Calu3 (cell line): ENCODE results near the gene SAV1. TPM values are rescaled to one million over a fixed set of nuclear protein-coding genes. Genes with fewer than 3 reads are reported as not detected.
A peak's percentile ranks its signal among the peaks of the same experiment; 100 is the strongest.

Experiments used
- BruUV-seq: library from RNA; stranded (reverse); fragments of 400-500 nt; replicated peaks from 2 replicates; lab custom pipeline; 2021; lab: Mats Ljungman, UMichigan
- CTCF ChIA-PET: fragments of 300-600 bp; sonication (Branson Sonifier 250); formaldehyde crosslinking; loops from one replicate; lab custom pipeline; 2022; ENCODE audit warnings: antibody characterized with exemption; lab: Charles Lee
- DNase-seq: peaks from one replicate; pipeline ENCODE4 v3.0.0; 2022
- H3K27ac Mint-ChIP-seq: one replicate; pipeline ENCODE4 v1.8.0; 2022; ENCODE audit warnings: mixed read lengths; ENCODE audit not compliant: unreplicated experiment
- H3K27me3 Mint-ChIP-seq: one replicate; pipeline ENCODE4 v1.8.0; 2022; ENCODE audit warnings: mixed read lengths; ENCODE audit not compliant: unreplicated experiment
- H3K36me3 Mint-ChIP-seq: one replicate; pipeline ENCODE4 v1.8.0; 2022; ENCODE audit warnings: mild to moderate bottlenecking, moderate library complexity, mixed read lengths; ENCODE audit not compliant: insufficient read depth, unreplicated experiment
- H3K4me1 Mint-ChIP-seq: one replicate; pipeline ENCODE4 v1.8.0; 2022; ENCODE audit warnings: mild to moderate bottlenecking, low read depth, mixed read lengths; ENCODE audit not compliant: unreplicated experiment
- H3K4me3 Mint-ChIP-seq: one replicate; pipeline ENCODE4 v1.8.0; 2022; ENCODE audit warnings: mild to moderate bottlenecking, low read depth, moderate library complexity, mixed read lengths; ENCODE audit not compliant: unreplicated experiment
- H3K9me3 Mint-ChIP-seq: one replicate; pipeline ENCODE4 v1.8.0; 2022; ENCODE audit warnings: low read depth, mixed read lengths; ENCODE audit not compliant: unreplicated experiment
- CTCF ChIP-seq: fragments of 200-600 bp; IDR thresholded peaks from one replicate; pipeline ENCODE4 v1.8.0; 2022; ENCODE audit warnings: antibody characterized with exemption; ENCODE audit not compliant: unreplicated experiment
- intact Hi-C: fragments of 100-400 bp; cut with micrococcal nuclease; formaldehyde crosslinking; loops from one replicate; pipeline ENCODE4 v1.10.0; 2022; ENCODE audit not compliant: unreplicated experiment
- total RNA-seq: library from RNA; stranded (reverse); gene quantifications from 2 replicates; pipeline ENCODE4 v1.2.3, GENCODE V29; 2022

The SAV1 gene
- total RNA-seq, 1 experiment from 2014 or later, result 62.2 TPM

- TF ChIP-seq CTCF, result no peak
- H3K4me1 Mint-ChIP-seq, result no peaks in the 10 kb centered on the region
- CTCF ChIA-PET, result interaction anchor here (0.6 to 2.0 kb wide), 3 partner anchors 80 to 103 kb away, joined by 3 to 12 read pairs (median 3); no protein-coding TSS in a partner anchor
- no peaks in the 10 kb centered on the region for H3K36me3 Mint-ChIP-seq
- no peaks in the 10 kb centered on the region for H3K9me3 Mint-ChIP-seq
- DNase-seq, result no peak
- H3K27me3 Mint-ChIP-seq, result no peaks in the 10 kb centered on the region
- intact Hi-C loops, result loop anchor here (1.0 kb wide), 1 partner anchor 153 kb away; no protein-coding TSS in a partner anchor
- H3K27ac Mint-ChIP-seq, result no peak overlapping the region
- BruUV-seq, result no TSS peak
- H3K4me3 Mint-ChIP-seq, result no peak overlapping the region
Measured at GRCh38 chr14:50620341-50620740, 47.8 kb downstream of the SAV1 start.

DNA sequence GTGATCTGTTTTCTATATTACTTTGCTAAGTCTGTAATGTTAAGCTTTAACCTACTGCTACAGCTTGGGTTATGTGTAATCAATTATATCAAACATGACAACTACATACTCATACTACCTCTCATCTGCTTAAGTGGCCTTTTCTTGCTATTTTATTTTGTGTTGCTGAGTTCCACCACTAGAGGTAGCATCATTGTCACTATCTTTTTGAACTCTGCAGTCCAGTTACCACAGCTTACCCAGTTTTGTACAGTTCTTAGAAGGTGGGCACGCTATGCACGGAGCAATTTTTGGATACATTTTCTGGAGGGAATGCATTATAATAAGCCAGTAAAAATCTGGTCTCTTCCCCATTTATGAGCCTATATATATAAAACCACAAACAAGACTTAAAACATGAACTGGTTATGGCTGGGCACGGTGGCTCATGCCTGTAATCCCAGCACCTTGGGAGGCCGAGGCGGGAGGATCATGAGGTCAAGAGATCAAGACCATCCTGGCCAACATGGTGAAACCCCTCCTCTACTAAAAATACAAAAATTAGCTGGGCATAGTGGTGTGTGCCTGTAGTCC, 48.5 kb downstream of the SAV1 start:
- H3K4me3 Mint-ChIP-seq, result no peak overlapping the region
- no peaks in the 10 kb centered on the region for H3K27me3 Mint-ChIP-seq
- no peaks in the 10 kb centered on the region for H3K4me1 Mint-ChIP-seq
- no peak overlapping the region for H3K27ac Mint-ChIP-seq
- CTCF ChIA-PET, result interaction anchor here (0.6 to 2.0 kb wide), 7 partner anchors 10 to 241 kb away, joined by 3 to 12 read pairs (median 4); no protein-coding TSS in a partner anchor
- no peaks in the 10 kb centered on the region for H3K36me3 Mint-ChIP-seq
- peak; percentile 43 for TF ChIP-seq CTCF
- no peaks in the 10 kb centered on the region for H3K9me3 Mint-ChIP-seq
- intact Hi-C loops, result loop anchor here (1.0 to 5.0 kb wide), 2 partner anchors 103 to 154 kb away; no protein-coding TSS in a partner anchor
- no peak for DNase-seq
- no TSS peak for BruUV-seq

- H3K27me3 Mint-ChIP-seq, result no peaks in the 10 kb centered on the region
- no peak for TF ChIP-seq CTCF
- no peak for DNase-seq
- H3K27ac Mint-ChIP-seq, result no peak overlapping the region
- CTCF ChIA-PET, result no interaction called here
- no peak overlapping the region for H3K4me3 Mint-ChIP-seq
- H3K4me1 Mint-ChIP-seq, result no peaks in the 10 kb centered on the region
- no peaks in the 10 kb centered on the region for H3K9me3 Mint-ChIP-seq
- no peaks in the 10 kb centered on the region for H3K36me3 Mint-ChIP-seq
- no TSS peak for BruUV-seq
- intact Hi-C loops, result loop anchor here (5.0 kb wide), 1 partner anchor 106 kb away; no protein-coding TSS in a partner anchor
Measured at GRCh38 chr14:50616275-50616674, 51.8 kb downstream of the SAV1 start.

DNA sequence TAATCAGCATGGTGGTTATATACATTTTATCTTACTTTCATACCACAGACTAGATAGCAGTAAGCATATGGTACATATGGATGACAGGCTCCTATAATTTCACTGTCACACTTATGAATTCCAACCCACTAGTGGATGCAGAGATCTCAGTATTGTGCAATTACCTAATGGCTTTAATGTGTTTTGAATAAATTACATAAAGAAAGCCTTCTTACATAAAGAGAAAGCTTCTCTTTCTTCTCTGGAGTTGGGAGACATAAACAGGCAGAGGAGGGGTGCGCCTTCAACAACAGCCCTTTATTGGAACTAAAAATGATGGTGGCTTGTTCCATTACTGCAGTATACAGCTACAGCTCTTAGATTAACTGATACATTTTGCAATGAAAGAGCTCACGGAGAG, 52.6 kb downstream of the SAV1 start:
- DNase-seq, result no peak
- Mint-ChIP-seq H3K27ac (no peak overlapping the region), H3K4me3 (no peak overlapping the region), H3K36me3 (no peaks in the 10 kb centered on the region), H3K9me3 (no peaks in the 10 kb centered on the region), H3K4me1 (no peaks in the 10 kb centered on the region), H3K27me3 (no peaks in the 10 kb centered on the region)
- TF ChIP-seq CTCF, result no peak
- intact Hi-C loops, result loop anchor here (5.0 kb wide), 1 partner anchor 107 kb away; no protein-coding TSS in a partner anchor
- BruUV-seq, result no TSS peak
- CTCF ChIA-PET, result no interaction called here
